Upper lobe of left lung (tissue), 4 donors: Measurements from ENCODE around the gene KANSL1.

Experiments used
- EP300 ChIP-seq, 4 donors: sonication (generic); formaldehyde crosslinking; IDR thresholded peaks; one replicate each; pipeline ENCODE4 v1.5.1; 2017; ENCODE audit warnings: antibody characterized with exemption in 4 of 4, control low read depth in 2 of 4
- POLR2A ChIP-seq, 4 donors: fragments of 450-650 bp; IDR thresholded peaks; one replicate each; pipeline ENCODE4 v1.5.1; 2016 to 2017; ENCODE audit warnings: antibody characterized with exemption in 4 of 4, mild to moderate bottlenecking in 2 of 4
- POLR2AphosphoS5 ChIP-seq, 2 donors: sonication (generic); formaldehyde crosslinking; IDR thresholded peaks; one replicate each; pipeline ENCODE4 v1.5.1; 2017; ENCODE audit warnings: antibody characterized with exemption in 2 of 2
- TF ChIP-seq, protein P1 (sequence below), 6 experiments: fragments of 450-650 bp in 4 of 6; fragments of 200-600 bp in 2 of 6; sonication (generic) in 2 of 6; IDR thresholded peaks; one replicate each; pipeline ENCODE4 v1.5.1; 2016 to 2019; ENCODE audit warnings: antibody characterized with exemption in 6 of 6

DNA sequence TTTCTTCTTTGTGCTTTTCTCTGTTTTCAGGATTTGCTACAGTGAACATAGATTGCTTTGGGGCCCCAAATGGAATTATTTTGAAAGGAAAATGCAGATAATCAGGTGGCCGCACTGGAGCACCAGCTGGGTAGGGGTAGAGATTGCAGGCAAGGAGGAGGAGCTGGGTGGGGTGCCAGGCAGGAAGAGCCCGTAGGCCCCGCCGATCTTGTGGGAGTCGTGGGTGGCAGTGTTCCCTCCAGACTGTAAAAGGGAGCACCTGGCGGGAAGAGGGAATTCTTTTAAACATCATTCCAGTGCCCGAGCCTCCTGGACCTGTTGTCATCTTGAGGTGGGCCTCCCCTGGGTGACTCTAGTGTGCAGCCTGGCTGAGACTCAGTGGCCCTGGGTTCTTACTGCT is 192.9 kb downstream of the KANSL1 start:
- no peak for TF ChIP-seq POLR2AphosphoS5 (IDR thresholded peaks at IDR 0.05)
- TF ChIP-seq, protein P1, sequence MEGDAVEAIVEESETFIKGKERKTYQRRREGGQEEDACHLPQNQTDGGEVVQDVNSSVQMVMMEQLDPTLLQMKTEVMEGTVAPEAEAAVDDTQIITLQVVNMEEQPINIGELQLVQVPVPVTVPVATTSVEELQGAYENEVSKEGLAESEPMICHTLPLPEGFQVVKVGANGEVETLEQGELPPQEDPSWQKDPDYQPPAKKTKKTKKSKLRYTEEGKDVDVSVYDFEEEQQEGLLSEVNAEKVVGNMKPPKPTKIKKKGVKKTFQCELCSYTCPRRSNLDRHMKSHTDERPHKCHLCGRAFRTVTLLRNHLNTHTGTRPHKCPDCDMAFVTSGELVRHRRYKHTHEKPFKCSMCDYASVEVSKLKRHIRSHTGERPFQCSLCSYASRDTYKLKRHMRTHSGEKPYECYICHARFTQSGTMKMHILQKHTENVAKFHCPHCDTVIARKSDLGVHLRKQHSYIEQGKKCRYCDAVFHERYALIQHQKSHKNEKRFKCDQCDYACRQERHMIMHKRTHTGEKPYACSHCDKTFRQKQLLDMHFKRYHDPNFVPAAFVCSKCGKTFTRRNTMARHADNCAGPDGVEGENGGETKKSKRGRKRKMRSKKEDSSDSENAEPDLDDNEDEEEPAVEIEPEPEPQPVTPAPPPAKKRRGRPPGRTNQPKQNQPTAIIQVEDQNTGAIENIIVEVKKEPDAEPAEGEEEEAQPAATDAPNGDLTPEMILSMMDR (IDR thresholded peaks at IDR 0.05), result no peak
- no peak for TF ChIP-seq POLR2A (IDR thresholded peaks at IDR 0.05)
- no peak for TF ChIP-seq EP300 (IDR thresholded peaks at IDR 0.05)
